GM11168 (cell line): ENCODE results near the gene KIF16B.

Source experiments
- in situ Hi-C: fragments of 300-500 bp; cut with MboI; formaldehyde crosslinking; loops from one replicate; pipeline ENCODE4 v1.12.0; 2022; ENCODE audit warnings: low sequenced_read_pairs; ENCODE audit not compliant: unreplicated experiment

KIF16B gene

GRCh38 chr20:16314748-16315159, 258.5 kb downstream of the KIF16B start:
- in situ Hi-C loops: no loop called here

GRCh38 chr20:16314320-16314719, 258.9 kb downstream of the KIF16B start:
- in situ Hi-C loops: no loop called here

DNA sequence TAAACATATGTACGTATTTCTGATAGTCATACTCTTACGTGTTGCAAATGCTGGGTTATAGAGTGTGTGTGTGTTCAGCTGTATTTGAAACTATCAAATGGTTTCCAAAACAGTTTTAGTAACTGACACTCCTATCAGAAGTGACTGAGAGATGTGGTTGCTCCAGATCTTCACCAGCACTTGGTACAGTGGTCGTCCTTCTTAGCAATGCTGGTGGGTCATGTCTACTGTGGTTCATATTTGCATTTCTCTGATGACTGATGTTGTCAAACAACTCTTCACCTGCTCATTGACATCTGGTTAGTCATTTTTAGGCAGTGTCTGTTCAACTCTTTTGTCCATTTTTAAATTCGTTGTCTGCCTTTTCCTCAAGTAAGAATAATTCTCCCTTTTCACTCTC, 259.3 kb downstream of the KIF16B start:
- in situ Hi-C loops: no loop called here

- in situ Hi-C loops: no loop called here
These were observed 260.2 kb downstream of the KIF16B start for GRCh38 chr20:16312998-16313397.

DNA sequence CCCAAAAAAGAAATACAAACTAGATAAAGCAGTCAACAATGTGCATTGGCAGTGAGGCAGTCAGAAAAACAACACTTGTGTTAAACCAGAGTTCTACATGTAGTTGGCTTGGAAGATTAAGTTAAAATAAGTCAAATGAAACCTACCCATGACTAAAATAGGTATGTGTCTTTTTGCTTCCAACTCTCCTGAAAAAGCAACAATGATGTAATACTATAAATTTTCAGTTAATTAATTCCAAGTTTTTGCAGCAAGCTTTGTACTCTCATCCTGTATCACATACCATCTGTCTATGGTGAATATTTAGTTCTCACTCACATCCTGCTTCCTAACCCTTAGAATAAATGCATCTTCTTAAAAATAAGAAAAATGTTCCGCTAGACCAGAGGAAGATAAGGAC, 261.5 kb downstream of the KIF16B start:
- in situ Hi-C loops: no loop called here

DNA sequence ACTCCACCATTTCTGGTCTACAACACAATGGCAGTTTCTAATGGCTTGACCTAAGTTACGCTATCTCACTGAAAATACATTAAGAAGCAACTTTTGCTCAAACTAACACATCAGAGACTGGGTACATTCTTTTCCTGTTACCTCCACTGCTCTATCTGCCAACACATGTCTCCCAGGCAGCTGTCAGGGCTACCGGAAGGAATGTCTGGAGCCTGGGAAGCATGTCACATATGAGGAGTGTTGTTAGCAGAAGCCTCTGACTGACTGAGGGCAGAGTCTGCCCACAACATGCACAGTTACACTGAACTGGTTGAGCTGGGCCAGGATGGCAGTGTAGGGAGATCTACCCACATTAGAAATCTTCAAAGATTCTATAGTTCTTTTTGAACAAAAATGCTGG, 264.5 kb downstream of the KIF16B start:
- in situ Hi-C loops: no loop called here

DNA sequence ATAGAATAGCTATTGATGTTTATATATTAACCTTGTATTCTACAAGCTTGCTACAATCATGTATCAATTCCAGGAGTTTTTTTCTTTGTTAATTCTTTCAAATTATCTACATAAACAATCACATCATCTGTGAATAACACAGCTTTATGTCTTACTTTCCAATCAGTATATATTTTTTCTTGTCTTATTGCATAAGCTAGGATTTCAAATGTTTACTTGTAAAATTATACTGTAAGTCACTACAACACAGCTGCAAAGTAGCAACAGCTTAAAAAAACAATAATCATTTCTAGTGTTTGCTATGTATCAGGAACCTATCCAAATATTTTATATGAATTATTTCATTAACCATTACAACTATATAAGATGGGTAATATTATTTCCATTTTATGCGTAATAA, 270.4 kb downstream of the KIF16B start:
- in situ Hi-C loops: no loop called here

DNA sequence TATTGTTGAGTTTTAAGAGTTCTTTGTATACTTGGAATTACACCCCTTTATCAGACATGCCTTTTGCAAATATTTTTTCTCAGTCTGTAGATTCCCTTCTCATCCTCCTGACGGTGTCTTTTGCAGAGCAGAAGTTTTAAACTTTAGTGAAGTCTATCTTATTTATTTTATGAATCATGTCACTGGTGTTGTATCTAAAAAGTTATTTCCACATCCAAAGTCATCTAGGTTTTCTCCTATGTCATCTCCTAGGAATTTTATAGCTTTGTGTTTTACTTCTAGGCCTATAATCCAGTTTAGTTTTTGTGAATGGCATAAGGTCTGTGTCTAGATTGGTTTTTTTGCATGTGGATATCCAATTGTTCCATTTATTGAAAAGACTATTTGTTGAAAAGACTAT, 271.3 kb downstream of the KIF16B start:
- in situ Hi-C loops: no loop called here

- in situ Hi-C loops: no loop called here
These were observed 273.4 kb downstream of the KIF16B start for GRCh38 chr20:16299897-16300296.

DNA sequence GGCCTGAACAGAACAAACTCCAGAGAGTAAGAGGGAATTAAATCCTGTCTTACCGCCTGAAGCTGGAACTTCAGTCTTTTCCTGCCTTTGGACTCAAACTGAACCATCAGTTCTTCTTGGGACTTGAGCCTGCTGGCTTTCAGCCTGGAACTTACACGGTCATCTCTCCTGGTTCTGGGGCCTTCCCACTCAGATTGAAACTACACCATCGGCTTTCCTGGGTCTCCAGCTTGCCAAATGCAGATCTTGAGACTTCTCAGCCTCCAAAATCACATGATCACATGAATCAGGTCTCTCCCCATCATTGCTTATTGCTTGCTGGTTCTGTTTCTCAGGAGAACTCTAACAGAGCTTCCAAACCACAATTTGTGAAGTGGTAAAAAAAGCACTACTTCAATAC, 276.3 kb downstream of the KIF16B start:
- in situ Hi-C loops: no loop called here

DNA sequence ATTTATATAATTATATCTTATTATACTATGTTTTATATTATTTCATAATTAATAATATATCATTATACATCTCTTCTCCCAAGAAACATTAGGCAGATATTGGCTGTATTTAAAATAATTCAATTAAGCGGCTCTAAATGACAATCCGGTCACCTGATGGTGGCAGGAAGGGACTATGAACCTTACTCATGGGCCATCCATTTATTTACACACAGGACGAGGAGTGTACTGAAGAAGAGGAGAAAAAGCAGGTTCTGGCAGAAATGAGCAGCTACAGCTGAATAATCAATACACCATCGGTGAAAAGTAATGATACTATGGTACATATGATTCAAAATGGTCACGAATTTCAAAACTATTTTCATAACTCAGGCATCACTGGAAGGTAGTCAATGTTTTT, 277.7 kb downstream of the KIF16B start:
- in situ Hi-C loops: no loop called here

- in situ Hi-C loops: no loop called here
These were observed 279.7 kb downstream of the KIF16B start for GRCh38 chr20:16293590-16293989.

DNA sequence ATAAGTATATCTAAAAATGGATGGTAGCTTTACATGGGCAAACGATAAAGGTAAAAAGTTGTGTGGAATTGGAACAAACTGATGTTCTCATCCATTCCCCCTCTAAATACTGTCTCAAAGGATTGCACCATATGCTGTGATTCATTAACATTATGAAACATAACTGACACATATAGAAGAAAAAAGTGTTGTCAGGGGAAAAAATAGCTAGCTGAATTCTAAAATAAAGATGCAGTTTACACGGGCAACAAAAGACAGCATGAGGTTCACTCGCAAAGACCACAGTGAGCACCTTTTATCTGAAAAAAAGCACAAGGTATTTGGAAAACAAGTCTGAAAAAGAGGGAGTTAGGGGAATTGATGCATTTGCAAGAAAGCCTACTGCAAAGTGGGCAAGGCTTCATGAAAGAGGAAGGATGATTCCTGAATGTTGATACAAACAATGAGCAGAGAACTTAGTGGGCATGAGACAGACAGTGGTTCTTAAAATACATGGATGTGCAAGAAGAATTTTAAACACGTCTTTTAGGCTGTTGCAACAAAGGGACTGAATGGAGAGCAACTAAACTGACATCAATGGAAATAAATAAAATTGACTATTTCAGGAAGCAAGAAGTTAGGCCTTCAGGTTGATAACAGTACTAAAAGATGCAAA, 280.9 kb downstream of the KIF16B start:
- in situ Hi-C loops: no loop called here

- in situ Hi-C loops: no loop called here
These were observed 282.9 kb downstream of the KIF16B start for GRCh38 chr20:16290358-16290757.

GRCh38 chr20:16287776-16288175, 285.5 kb downstream of the KIF16B start:
- in situ Hi-C loops: no loop called here

- in situ Hi-C loops: no loop called here
These were observed 286.6 kb downstream of the KIF16B start for GRCh38 chr20:16286601-16287000.

- in situ Hi-C loops: no loop called here
These were observed 288.7 kb downstream of the KIF16B start for GRCh38 chr20:16284385-16285100.

DNA sequence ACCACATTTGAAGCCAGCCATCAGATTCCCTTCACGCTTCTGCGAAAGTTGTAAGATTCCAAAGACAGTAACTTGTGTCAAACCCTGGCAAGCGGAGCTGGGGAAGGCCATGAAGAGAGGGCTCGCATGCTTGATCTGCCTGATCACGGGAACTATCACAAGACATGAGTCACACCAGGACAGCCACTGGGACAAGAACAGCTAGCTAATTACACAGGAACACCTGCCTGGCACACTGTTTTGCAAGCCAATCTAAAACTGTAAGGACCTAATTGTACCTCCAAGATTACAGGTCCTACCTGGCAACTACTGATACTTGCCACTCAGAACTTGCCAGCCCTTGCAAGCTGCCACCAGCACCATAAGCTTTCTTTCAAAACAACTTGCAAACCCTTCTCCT, 289.3 kb downstream of the KIF16B start:
- in situ Hi-C loops: no loop called here

DNA sequence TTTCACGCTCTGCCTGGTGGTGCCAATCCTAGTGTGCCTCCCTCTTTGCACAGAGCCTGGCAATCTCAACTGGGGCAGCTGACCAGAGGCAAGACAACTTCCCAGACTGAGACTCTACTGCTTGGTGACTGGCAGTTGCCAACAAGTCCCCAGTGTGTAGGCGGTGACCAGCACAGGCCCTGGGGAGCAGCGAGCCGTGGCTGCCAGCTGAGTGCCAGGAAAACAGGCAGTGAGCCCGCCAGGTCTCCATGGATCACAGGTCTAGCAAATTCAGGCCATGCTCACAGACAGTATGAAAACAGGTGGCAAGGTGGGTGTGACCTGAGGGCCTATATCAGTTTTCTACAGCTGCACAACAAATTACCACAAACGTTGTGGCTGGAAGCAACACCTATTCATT, 289.9 kb downstream of the KIF16B start:
- in situ Hi-C loops: no loop called here

- in situ Hi-C loops: no loop called here
These were observed 293.0 kb downstream of the KIF16B start for GRCh38 chr20:16280219-16280618.

DNA sequence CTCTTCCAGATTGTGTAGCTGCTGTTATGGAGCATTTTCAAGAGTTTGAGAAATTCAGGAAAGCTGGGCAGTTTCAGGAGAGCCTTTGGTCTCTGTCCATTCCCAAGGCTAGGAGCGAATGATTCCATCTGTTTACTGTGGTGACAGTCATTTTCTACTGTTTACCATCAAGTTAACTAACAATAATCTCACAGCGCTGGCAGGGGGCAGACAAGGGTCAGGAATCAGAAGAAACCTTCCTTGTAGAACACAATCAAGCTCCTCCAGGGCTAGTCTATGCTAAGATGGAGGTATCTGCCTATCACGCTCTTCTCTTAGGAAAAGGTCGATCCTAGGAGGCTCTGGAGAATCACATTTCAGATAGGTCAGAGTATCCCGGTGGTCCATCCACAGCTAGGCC, 293.9 kb downstream of the KIF16B start:
- in situ Hi-C loops: no loop called here
